Loucy (cell line): ENCODE data around the gene PUM2.

Experiments used
- H2AFZ ChIP-seq: fragments of 200-600 bp; sonication (generic); 2 replicates; pipeline ENCODE4 v1.6.0; 2016; ENCODE audit warnings: antibody characterized with exemption, mild to moderate bottlenecking, low read length, moderate library complexity
- H3F3A ChIP-seq: fragments of 200-600 bp; 2 replicates; pipeline ENCODE4 v1.6.0; 2016; ENCODE audit warnings: antibody characterized with exemption, low read depth, mild to moderate bottlenecking
- H3K27me3 ChIP-seq: fragments of 200-600 bp; sonication (generic); 2 replicates; pipeline ENCODE4 v1.6.1; 2014; ENCODE audit warnings: low read length, mild to moderate bottlenecking; ENCODE audit not compliant: insufficient read depth, poor library complexity, severe bottlenecking
- H3K36me3 ChIP-seq: fragments of 200-600 bp; sonication (generic); 2 replicates; pipeline ENCODE4 v1.6.1; 2016; ENCODE audit warnings: low read length; ENCODE audit not compliant: insufficient read depth
- H3K4me1 ChIP-seq: fragments of 200-600 bp; sonication (generic); 2 replicates; pipeline ENCODE4 v1.5.1; 2014; ENCODE audit warnings: low read length, mild to moderate bottlenecking; ENCODE audit not compliant: insufficient read depth, poor library complexity, severe bottlenecking
- H3K4me2 ChIP-seq: fragments of 200-600 bp; sonication (generic); 2 replicates; pipeline ENCODE4 v1.6.0; 2014; ENCODE audit warnings: antibody characterized with exemption, low read length, low read depth, mild to moderate bottlenecking; ENCODE audit not compliant: poor library complexity, severe bottlenecking
- H3K4me3 ChIP-seq: fragments of 200-600 bp; sonication (generic); 2 replicates; pipeline ENCODE4 v1.5.1; 2014; ENCODE audit warnings: low read length, mild to moderate bottlenecking, mixed read lengths; ENCODE audit not compliant: poor library complexity, severe bottlenecking
- H3K79me2 ChIP-seq: fragments of 200-600 bp; sonication (generic); 2 replicates; pipeline ENCODE4 v1.6.1; 2014; ENCODE audit warnings: low read length; ENCODE audit not compliant: insufficient read depth
- H3K9ac ChIP-seq: fragments of 200-600 bp; sonication (generic); 2 replicates; pipeline ENCODE4 v1.6.0; 2014; ENCODE audit warnings: mild to moderate bottlenecking, low read depth, low read length, moderate library complexity; ENCODE audit not compliant: poor library complexity, severe bottlenecking
- H3K9me2 ChIP-seq: fragments of 200-600 bp; sonication (generic); replicated peaks from 2 replicates; pipeline ENCODE4 v1.6.1; 2016; ENCODE audit warnings: low read depth, low read length, mixed read lengths
- H3K9me3 ChIP-seq: fragments of 200-600 bp; sonication (generic); 2 replicates; pipeline ENCODE4 v1.6.1; 2014; ENCODE audit warnings: mild to moderate bottlenecking, antibody characterized with exemption, low read length, low read depth; ENCODE audit not compliant: insufficient read depth
- H4K20me1 ChIP-seq: fragments of 200-600 bp; sonication (generic); 2 replicates; pipeline ENCODE4 v1.6.0; 2014; ENCODE audit warnings: antibody characterized with exemption, low read length, mild to moderate bottlenecking; ENCODE audit not compliant: insufficient read depth, poor library complexity, severe bottlenecking
- CTCF ChIP-seq: fragments of 200-600 bp; sonication (generic); conservative IDR thresholded peaks from 2 replicates; pipeline ENCODE4 v1.5.1; 2014; ENCODE audit warnings: mild to moderate bottlenecking, antibody characterized with exemption, low read length
- EZH2phosphoT487 ChIP-seq: fragments of 200-600 bp; IDR thresholded peaks from 2 replicates; pipeline ENCODE4 v1.6.1; 2018; ENCODE audit warnings: antibody characterized with exemption, mild to moderate bottlenecking, moderate library complexity, borderline replicate concordance

PUM2 gene

GRCh38 chr2:20208476-20208859, 142.2 kb downstream of the PUM2 start:
- Histone ChIP-seq H3F3A (no peaks in the 10 kb centered on the region), H3K36me3 (no peaks in the 10 kb centered on the region), H3K9ac (no peak overlapping the region), H3K9me2 (no peaks in the 10 kb centered on the region), H3K4me1 (peaks cover 8% of the 10 kb centered on the region), H3K27me3 (no peaks in the 10 kb centered on the region), H3K4me3 (no peak overlapping the region), H3K9me3 (no peaks in the 10 kb centered on the region), H3K4me2 (no peak overlapping the region), H3K79me2 (no peaks in the 10 kb centered on the region), H2AFZ (no peak overlapping the region), H4K20me1 (no peaks in the 10 kb centered on the region)
- TF ChIP-seq EZH2phosphoT487 = no peak
- no peak for TF ChIP-seq CTCF

- H3K9me3 ChIP-seq = no peaks in the 10 kb centered on the region
- H3K79me2 ChIP-seq = no peaks in the 10 kb centered on the region
- no peaks in the 10 kb centered on the region for H3F3A ChIP-seq
- TF ChIP-seq CTCF (no peak), EZH2phosphoT487 (no peak)
- no peaks in the 10 kb centered on the region for H3K36me3 ChIP-seq
- no peaks in the 10 kb centered on the region for H3K27me3 ChIP-seq
- no peaks in the 10 kb centered on the region for H3K9me2 ChIP-seq
- no peak overlapping the region for H3K4me2 ChIP-seq
- H3K4me1 ChIP-seq = peaks cover 8% of the 10 kb centered on the region
- no peak overlapping the region for H3K9ac ChIP-seq
- H3K4me3 ChIP-seq = no peak overlapping the region
- H2AFZ ChIP-seq = no peak overlapping the region
- H4K20me1 ChIP-seq = no peaks in the 10 kb centered on the region
Measured at GRCh38 chr2:20207051-20207450, 143.6 kb downstream of the PUM2 start.

GRCh38 chr2:20205915-20206524, 144.6 kb downstream of the PUM2 start:
- Histone ChIP-seq H3K9me2 (no peaks in the 10 kb centered on the region), H3K9ac (no peak overlapping the region), H3K9me3 (no peaks in the 10 kb centered on the region), H3K27me3 (no peaks in the 10 kb centered on the region), H3F3A (no peaks in the 10 kb centered on the region), H3K4me3 (no peak overlapping the region), H3K79me2 (no peaks in the 10 kb centered on the region), H4K20me1 (no peaks in the 10 kb centered on the region), H3K4me1 (peaks cover 8% of the 10 kb centered on the region), H2AFZ (no peak overlapping the region), H3K4me2 (no peak overlapping the region), H3K36me3 (no peaks in the 10 kb centered on the region)
- TF ChIP-seq CTCF (no peak), EZH2phosphoT487 (no peak)
